Measurements from ENCODE around the gene LIG1.

GRCh38 chr19:48149430-48149829 is 20.7 kb downstream of the LIG1 start:
- TF ChIP-seq, protein P1, sequence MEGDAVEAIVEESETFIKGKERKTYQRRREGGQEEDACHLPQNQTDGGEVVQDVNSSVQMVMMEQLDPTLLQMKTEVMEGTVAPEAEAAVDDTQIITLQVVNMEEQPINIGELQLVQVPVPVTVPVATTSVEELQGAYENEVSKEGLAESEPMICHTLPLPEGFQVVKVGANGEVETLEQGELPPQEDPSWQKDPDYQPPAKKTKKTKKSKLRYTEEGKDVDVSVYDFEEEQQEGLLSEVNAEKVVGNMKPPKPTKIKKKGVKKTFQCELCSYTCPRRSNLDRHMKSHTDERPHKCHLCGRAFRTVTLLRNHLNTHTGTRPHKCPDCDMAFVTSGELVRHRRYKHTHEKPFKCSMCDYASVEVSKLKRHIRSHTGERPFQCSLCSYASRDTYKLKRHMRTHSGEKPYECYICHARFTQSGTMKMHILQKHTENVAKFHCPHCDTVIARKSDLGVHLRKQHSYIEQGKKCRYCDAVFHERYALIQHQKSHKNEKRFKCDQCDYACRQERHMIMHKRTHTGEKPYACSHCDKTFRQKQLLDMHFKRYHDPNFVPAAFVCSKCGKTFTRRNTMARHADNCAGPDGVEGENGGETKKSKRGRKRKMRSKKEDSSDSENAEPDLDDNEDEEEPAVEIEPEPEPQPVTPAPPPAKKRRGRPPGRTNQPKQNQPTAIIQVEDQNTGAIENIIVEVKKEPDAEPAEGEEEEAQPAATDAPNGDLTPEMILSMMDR (IDR thresholded peaks at IDR 0.05; ENCODE audit: low read depth, low read length): no peak
- TF ChIP-seq POLR2A (IDR thresholded peaks at IDR 0.05; ENCODE audit: extremely low read depth, insufficient read length): no peak

Measured in NB4 (cell line).